SU-DHL-6 (cell line): ENCODE measurements around the gene TMEM204.

Experiments used
- H2AFZ ChIP-seq: fragments of 200-600 bp; sonication (generic); 2 replicates; pipeline ENCODE4 v1.6.1; 2014; ENCODE audit warnings: low read depth, mild to moderate bottlenecking, moderate library complexity, mixed read lengths, antibody characterized with exemption, low read length; ENCODE audit not compliant: severe bottlenecking
- H3F3A ChIP-seq: fragments of 200-600 bp; shearing (Covaris generic); 2 replicates; pipeline ENCODE4 v1.6.0; 2016; ENCODE audit warnings: antibody characterized with exemption, mild to moderate bottlenecking; ENCODE audit not compliant: insufficient read depth
- H3K27ac ChIP-seq: fragments of 200-600 bp; sonication (generic); 2 replicates; pipeline ENCODE4 v1.5.1; 2016; ENCODE audit warnings: low read depth, mild to moderate bottlenecking, low read length, moderate library complexity, mixed read lengths
- H3K27me3 ChIP-seq: fragments of 200-600 bp; sonication (generic), shearing (Covaris generic); 2 replicates; pipeline ENCODE4 v1.6.0; 2014; ENCODE audit warnings: mild to moderate bottlenecking, low read length
- H3K36me3 ChIP-seq: fragments of 200-600 bp; sonication (generic); 2 replicates; pipeline ENCODE4 v1.6.1; 2014; ENCODE audit warnings: mild to moderate bottlenecking, low read length, mixed read lengths
- H3K4me2 ChIP-seq: fragments of 300-600, 200-600 bp; shearing (Covaris generic), sonication (generic); 2 replicates; pipeline ENCODE4 v1.6.0; 2014; ENCODE audit warnings: low read length, low read depth, mild to moderate bottlenecking; ENCODE audit not compliant: poor library complexity, severe bottlenecking
- H3K4me3 ChIP-seq: fragments of 200-600 bp; sonication (generic); 2 replicates; pipeline ENCODE4 v1.5.1; 2014; ENCODE audit warnings: antibody characterized with exemption, low read length, mild to moderate bottlenecking, mixed read lengths; ENCODE audit not compliant: insufficient read depth, poor library complexity, severe bottlenecking
- H3K79me2 ChIP-seq: fragments of 200-600 bp; sonication (generic); 2 replicates; pipeline ENCODE4 v1.6.1; 2014; ENCODE audit warnings: mild to moderate bottlenecking, low read length, moderate library complexity; ENCODE audit not compliant: insufficient read depth
- H3K9ac ChIP-seq: fragments of 200-600 bp; sonication (generic); 2 replicates; pipeline ENCODE4 v1.7.0; 2014; ENCODE audit warnings: mild to moderate bottlenecking, low read length
- H3K9me2 ChIP-seq: fragments of 200-600 bp; sonication (generic); replicated peaks from 2 replicates; pipeline ENCODE4 v1.6.1; 2014; ENCODE audit warnings: low read length; ENCODE audit not compliant: insufficient read depth
- H3K9me3 ChIP-seq: fragments of 200-600 bp; sonication (generic); 2 replicates; pipeline ENCODE4 v1.6.1; 2014; ENCODE audit warnings: low read length, mixed read lengths; ENCODE audit not compliant: insufficient read depth
- H4K20me1 ChIP-seq: fragments of 200-600 bp; sonication (generic); 2 replicates; pipeline ENCODE4 v1.6.1; 2014; ENCODE audit warnings: low read depth, mild to moderate bottlenecking, antibody characterized with exemption, low read length, moderate library complexity, mixed read lengths
- CTCF ChIP-seq: fragments of 200-600 bp; sonication (generic); IDR thresholded peaks from one replicate; pipeline ENCODE4 v1.5.1; 2017; ENCODE audit warnings: antibody characterized with exemption, mild to moderate bottlenecking, low read length, moderate library complexity; ENCODE audit not compliant: insufficient read depth, poor library complexity, severe bottlenecking
- EZH2phosphoT487 ChIP-seq: fragments of 200-600 bp; sonication (generic), shearing (Covaris generic); conservative IDR thresholded peaks from 2 replicates; pipeline ENCODE4 v1.6.1; 2018; ENCODE audit warnings: mild to moderate bottlenecking, antibody characterized with exemption, low read length, moderate library complexity, mixed read lengths

Gene TMEM204

GRCh38 chr16:1502092-1503004 lies 31.1 kb upstream of the TMEM204 start:
- H3K36me3 ChIP-seq: no peaks in the 10 kb centered on the region
- H4K20me1 ChIP-seq: no peaks in the 10 kb centered on the region
- no peaks in the 10 kb centered on the region for H3F3A ChIP-seq
- H3K9me3 ChIP-seq: no peaks in the 10 kb centered on the region
- no peaks in the 10 kb centered on the region for H3K9me2 ChIP-seq
- no peaks in the 10 kb centered on the region for H3K79me2 ChIP-seq
- H3K27me3 ChIP-seq: no peaks in the 10 kb centered on the region
- no peak overlapping the region for H3K9ac ChIP-seq
- TF ChIP-seq CTCF (no peak), EZH2phosphoT487 (no peak)
- H3K4me3 ChIP-seq: no peak overlapping the region
- no peak overlapping the region for H3K4me2 ChIP-seq
- no peak overlapping the region for H3K27ac ChIP-seq
- no peak overlapping the region for H2AFZ ChIP-seq

GRCh38 chr16:1503110-1503955 lies 30.1 kb upstream of the TMEM204 start:
- H3K27me3 ChIP-seq: no peaks in the 10 kb centered on the region
- no peak for TF ChIP-seq EZH2phosphoT487
- no peak for TF ChIP-seq CTCF
- no peak overlapping the region for H3K4me2 ChIP-seq
- no peaks in the 10 kb centered on the region for H3K36me3 ChIP-seq
- H3K9ac ChIP-seq: no peak overlapping the region
- H3F3A ChIP-seq: no peaks in the 10 kb centered on the region
- H3K9me2 ChIP-seq: no peaks in the 10 kb centered on the region
- no peak overlapping the region for H3K27ac ChIP-seq
- no peaks in the 10 kb centered on the region for H4K20me1 ChIP-seq
- H3K9me3 ChIP-seq: no peaks in the 10 kb centered on the region
- no peak overlapping the region for H3K4me3 ChIP-seq
- H2AFZ ChIP-seq: no peak overlapping the region
- no peaks in the 10 kb centered on the region for H3K79me2 ChIP-seq

- Histone ChIP-seq H3K4me2 (no peak overlapping the region), H3K9me3 (no peaks in the 10 kb centered on the region), H3K79me2 (no peaks in the 10 kb centered on the region), H3K36me3 (no peaks in the 10 kb centered on the region), H3K9ac (no peak overlapping the region), H4K20me1 (no peaks in the 10 kb centered on the region), H3K27ac (no peak overlapping the region), H3K4me3 (no peak overlapping the region), H3F3A (no peaks in the 10 kb centered on the region), H3K27me3 (no peaks in the 10 kb centered on the region), H3K9me2 (no peaks in the 10 kb centered on the region), H2AFZ (no peak overlapping the region)
- TF ChIP-seq CTCF (no peak), EZH2phosphoT487 (no peak)
These were observed 28.2 kb upstream of the TMEM204 start for GRCh38 chr16:1505073-1505844.
